Lower lobe of right lung (tissue), 2 donors: ENCODE measurements around the gene FBXO34. TPM values are rescaled to one million over a fixed set of nuclear protein-coding genes. Genes with fewer than 3 reads are reported as not detected.

Source experiments
- ATAC-seq, 2 donors: fragments of 200-7000 bp; cut with Tn5 transposase; one replicate each; pipeline ENCODE4 v1.9.1; 2020 to 2022; ENCODE audit warnings: mild to moderate bottlenecking in 2 of 2, moderate library complexity in 2 of 2
- DNase-seq: peaks from one replicate; pipeline ENCODE4 v3.0.0-alpha.2; 2020
- H3K27ac ChIP-seq: fragments of 200-600 bp; one replicate; pipeline ENCODE4 v1.8.0; 2022
- H3K27me3 ChIP-seq: fragments of 200-600 bp; one replicate; pipeline ENCODE4 v1.8.0; 2022; ENCODE audit warnings: low read depth
- H3K36me3 ChIP-seq: fragments of 200-600 bp; one replicate; pipeline ENCODE4 v1.8.0; 2022; ENCODE audit warnings: mild to moderate bottlenecking
- H3K4me1 ChIP-seq: fragments of 200-600 bp; one replicate; pipeline ENCODE4 v1.8.0; 2022
- H3K4me3 ChIP-seq: fragments of 200-600 bp; one replicate; pipeline ENCODE4 v1.8.0; 2022; ENCODE audit warnings: mild to moderate bottlenecking
- H3K9me3 ChIP-seq: fragments of 200-600 bp; one replicate; pipeline ENCODE4 v1.8.0; 2022
- CTCF ChIP-seq: fragments of 200-600 bp; IDR thresholded peaks from one replicate; pipeline ENCODE4 v1.8.0; 2022; ENCODE audit warnings: antibody characterized with exemption, mild to moderate bottlenecking
- intact Hi-C: fragments of 100-400 bp; cut with DNase I; formaldehyde crosslinking; loops from one replicate; pipeline ENCODE4 v1.11.0; 2022
- total RNA-seq: library from RNA; stranded (reverse); fragmentation: NEBNext Ultra II Directional; extraction: Animal tissue kit (Norgen Biotek cat#: 25700); gene quantifications from one replicate; pipeline ENCODE4 v1.2.1, GENCODE V29; 2021
- donor health status: DM: no; HTN: yes; CAD: no; lungs with severe emphysema.

Gene FBXO34
- total RNA-seq, 1 donor from 2014 or later = 34.7 TPM

DNA sequence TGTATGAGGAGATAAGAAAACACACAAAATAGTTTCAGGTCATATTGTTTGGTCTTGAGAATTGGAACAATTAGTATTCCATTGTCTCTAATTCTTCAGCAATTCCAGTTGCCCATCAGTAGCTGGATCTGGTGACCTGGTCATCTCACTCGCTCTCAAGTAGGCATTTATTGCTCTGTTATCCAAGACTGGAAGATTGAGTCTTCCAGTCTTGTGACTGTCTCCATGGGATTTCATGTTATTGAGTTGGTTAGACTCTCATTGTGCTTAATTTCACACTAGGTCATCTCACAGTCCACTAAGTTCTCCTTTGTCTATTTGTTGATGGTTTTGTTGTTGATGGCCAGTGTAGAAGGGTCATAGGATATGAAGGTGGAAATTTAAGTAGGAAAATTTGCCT, 47.5 kb downstream of the FBXO34 start:
- no peak for TF ChIP-seq CTCF
- Histone ChIP-seq H3K27ac (no peak overlapping the region), H3K27me3 (no peaks in the 10 kb centered on the region), H3K4me1 (no peaks in the 10 kb centered on the region), H3K9me3 (no peaks in the 10 kb centered on the region), H3K4me3 (no peak overlapping the region), H3K36me3 (no peaks in the 10 kb centered on the region)
- no peak for ATAC-seq
- no peak for DNase-seq
- intact Hi-C loops = no loop called here

DNA sequence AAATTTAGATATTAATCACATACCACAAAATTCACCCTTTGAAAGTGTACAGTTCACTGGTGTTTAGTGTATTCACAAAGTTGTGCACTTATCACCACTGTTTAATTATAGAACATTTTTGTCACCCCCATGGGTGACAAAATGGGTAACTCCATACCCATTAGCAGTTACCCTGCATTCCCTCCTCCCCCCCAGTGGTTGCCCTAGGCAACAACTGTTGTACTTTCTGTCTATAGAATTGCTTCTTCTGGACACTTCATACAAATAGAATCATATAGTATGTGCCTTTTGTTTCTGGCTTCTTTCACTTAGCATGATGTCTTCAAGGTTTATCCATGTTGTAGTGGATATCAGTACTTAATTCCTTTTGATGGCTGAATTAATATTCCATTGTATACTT, 52.7 kb downstream of the FBXO34 start:
- no peaks in the 10 kb centered on the region for H3K9me3 ChIP-seq
- no peak for ATAC-seq
- H3K36me3 ChIP-seq = no peaks in the 10 kb centered on the region
- intact Hi-C loops = no loop called here
- TF ChIP-seq CTCF = no peak
- no peak overlapping the region for H3K4me3 ChIP-seq
- H3K4me1 ChIP-seq = no peaks in the 10 kb centered on the region
- DNase-seq = no peak
- no peaks in the 10 kb centered on the region for H3K27me3 ChIP-seq
- no peak overlapping the region for H3K27ac ChIP-seq

- no peaks in the 10 kb centered on the region for H3K27me3 ChIP-seq
- no peaks in the 10 kb centered on the region for H3K9me3 ChIP-seq
- no peaks in the 10 kb centered on the region for H3K36me3 ChIP-seq
- ATAC-seq (no peak), DNase-seq (no peak)
- H3K4me3 ChIP-seq = no peak overlapping the region
- no peak overlapping the region for H3K27ac ChIP-seq
- peaks cover 5% of the 10 kb centered on the region for H3K4me1 ChIP-seq
- TF ChIP-seq CTCF = no peak
- intact Hi-C loops = no loop called here
These were observed 53.6 kb downstream of the FBXO34 start for GRCh38 chr14:55324812-55325211.

- H3K4me3 ChIP-seq = no peak overlapping the region
- H3K9me3 ChIP-seq = no peaks in the 10 kb centered on the region
- TF ChIP-seq CTCF = no peak
- no peak for ATAC-seq
- H3K4me1 ChIP-seq = peaks cover 20% of the 10 kb centered on the region
- H3K27me3 ChIP-seq = no peaks in the 10 kb centered on the region
- intact Hi-C loops = no loop called here
- H3K27ac ChIP-seq = no peak overlapping the region
- no peak for DNase-seq
- H3K36me3 ChIP-seq = no peaks in the 10 kb centered on the region
These were observed 56.0 kb downstream of the FBXO34 start for GRCh38 chr14:55327179-55327578.

- H3K4me1 ChIP-seq = peaks cover 29% of the 10 kb centered on the region
- ATAC-seq (no peak), DNase-seq (no peak)
- H3K27ac ChIP-seq = no peak overlapping the region
- intact Hi-C loops = no loop called here
- no peak for TF ChIP-seq CTCF
- no peak overlapping the region for H3K4me3 ChIP-seq
- no peaks in the 10 kb centered on the region for H3K36me3 ChIP-seq
- no peaks in the 10 kb centered on the region for H3K27me3 ChIP-seq
- H3K9me3 ChIP-seq = no peaks in the 10 kb centered on the region
These were observed 57.1 kb downstream of the FBXO34 start for GRCh38 chr14:55328317-55328716.
